Measurements from ENCODE around the gene AZU1.
"Not testable (repeated sequence)": the region's sequence is repeated elsewhere in the genome, so short reads cannot be mapped to it uniquely, and the experiment has no call there.

The AZU1 gene

GRCh38 chr19:829129-829758 is 1.6 kb downstream of the AZU1 start:
- no peak for ATAC-seq
- Mint-ChIP-seq H3K9me3 (no peaks in the 10 kb centered on the region), H3K36me3 (no peaks in the 10 kb centered on the region), H3K27ac (no peak overlapping the region), H3K4me1 (peaks cover 9% of the 10 kb centered on the region), H3K4me3 (no peak overlapping the region), H3K27me3 (peaks cover 63% of the 10 kb centered on the region)

DNA sequence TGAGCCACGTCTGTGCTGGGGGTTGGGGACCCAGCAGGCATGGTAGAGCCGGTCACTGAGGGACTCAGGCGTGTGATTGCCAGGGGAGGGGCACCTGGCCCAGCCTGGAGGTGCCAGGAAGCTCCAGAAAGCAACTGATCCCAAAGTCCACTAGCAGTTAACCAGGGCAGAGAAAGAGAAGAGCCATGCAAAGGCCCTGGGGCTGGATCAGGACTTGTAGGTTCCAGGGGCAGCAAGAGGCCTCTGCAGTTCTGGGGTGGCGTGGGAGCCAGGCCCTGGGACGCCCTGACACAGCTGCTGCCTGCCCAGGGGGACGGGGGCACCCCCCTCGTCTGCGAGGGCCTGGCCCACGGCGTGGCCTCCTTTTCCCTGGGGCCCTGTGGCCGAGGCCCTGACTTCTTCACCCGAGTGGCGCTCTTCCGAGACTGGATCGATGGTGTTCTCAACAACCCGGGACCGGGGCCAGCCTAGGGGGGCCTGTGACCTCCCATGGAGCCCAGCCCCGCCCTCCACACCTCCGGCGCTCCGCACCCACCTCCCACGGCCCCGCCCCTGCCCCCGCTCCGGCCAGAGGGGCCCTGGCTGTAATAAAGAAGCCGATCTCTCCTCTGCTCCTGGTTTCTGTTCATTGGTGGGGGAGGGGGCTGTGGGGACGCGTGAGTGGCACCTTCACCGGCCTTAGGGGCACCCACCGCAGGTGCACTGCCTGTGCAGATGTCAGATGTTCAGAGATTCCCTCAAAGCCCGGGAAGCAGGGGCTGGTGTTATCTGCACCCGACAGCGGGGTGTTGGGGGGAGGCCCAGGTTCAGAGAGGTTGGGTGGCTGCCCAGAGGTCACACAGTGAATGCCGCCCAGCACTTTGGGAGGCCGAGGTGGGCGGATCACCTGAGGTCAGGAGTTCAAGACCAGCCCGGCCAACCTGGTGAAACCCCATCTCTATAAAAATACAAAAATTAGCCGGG is 4.1 kb downstream of the AZU1 start:
- H3K9me3 Mint-ChIP-seq: no peaks in the 10 kb centered on the region
- H3K36me3 Mint-ChIP-seq: no peaks in the 10 kb centered on the region
- peaks cover 74% of the 10 kb centered on the region for H3K27me3 Mint-ChIP-seq
- H3K4me3 Mint-ChIP-seq: no peak overlapping the region
- H3K27ac Mint-ChIP-seq: no peak overlapping the region
- H3K4me1 Mint-ChIP-seq: peaks cover 9% of the 10 kb centered on the region
- no peak for ATAC-seq

DNA sequence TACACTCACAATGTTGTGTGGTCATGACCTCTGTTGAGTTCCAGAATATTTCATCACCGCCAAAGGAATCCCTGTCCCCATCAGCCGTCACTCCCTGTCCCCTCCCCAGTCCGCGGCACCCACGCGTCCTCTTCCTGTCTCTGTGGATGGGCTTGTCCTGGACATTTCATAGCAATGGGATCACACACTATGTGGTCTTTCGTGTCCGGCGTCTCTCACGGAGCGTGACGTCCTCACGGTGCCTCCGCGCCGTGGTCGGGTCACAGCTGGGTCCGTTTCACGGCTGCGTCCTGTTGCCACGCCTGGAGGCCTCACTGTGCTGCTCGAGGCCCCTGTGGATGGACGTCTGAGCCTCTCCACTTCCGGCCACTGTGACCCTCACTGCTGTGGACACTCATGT is 6.6 kb downstream of the AZU1 start:
- H3K9me3 Mint-ChIP-seq: no peaks in the 10 kb centered on the region
- H3K36me3 Mint-ChIP-seq: no peaks in the 10 kb centered on the region
- peaks cover 74% of the 10 kb centered on the region for H3K27me3 Mint-ChIP-seq
- H3K4me1 Mint-ChIP-seq: peaks cover 6% of the 10 kb centered on the region
- no peak for ATAC-seq
- no peak overlapping the region for H3K27ac Mint-ChIP-seq
- no peak overlapping the region for H3K4me3 Mint-ChIP-seq

DNA sequence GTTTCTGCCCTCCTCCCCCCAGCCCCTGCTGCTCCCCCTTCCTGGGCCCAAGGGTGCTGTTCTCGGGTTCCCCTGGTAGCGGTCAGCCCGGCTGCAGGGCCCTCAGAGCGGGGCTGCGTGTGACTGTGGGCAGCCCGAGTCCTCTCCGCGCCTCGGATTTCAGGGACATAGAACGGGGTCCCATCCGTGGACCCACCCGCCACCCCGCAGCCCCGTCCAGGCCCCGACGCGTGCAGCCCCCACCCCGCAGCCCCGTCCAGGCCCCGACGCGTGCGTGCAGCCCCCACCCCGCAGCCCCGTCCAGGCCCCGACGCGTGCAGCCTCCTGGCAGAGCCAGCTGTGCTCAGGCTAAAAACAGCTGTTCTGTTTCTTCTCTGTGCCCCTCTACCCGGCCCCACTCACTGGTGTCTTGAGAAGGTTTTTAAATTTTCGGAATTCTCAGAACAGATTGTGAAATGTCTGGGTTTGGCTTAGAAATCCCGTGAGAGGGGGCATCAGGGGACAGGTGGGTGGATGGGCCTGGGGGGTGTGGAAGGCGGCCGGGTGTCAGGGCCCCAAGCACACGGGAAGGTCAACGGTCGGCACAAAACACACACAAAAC is 7.7 kb downstream of the AZU1 start:
- no peaks in the 10 kb centered on the region for H3K9me3 Mint-ChIP-seq
- H3K36me3 Mint-ChIP-seq: no peaks in the 10 kb centered on the region
- H3K27ac Mint-ChIP-seq: no peak overlapping the region
- no peak overlapping the region for H3K4me3 Mint-ChIP-seq
- H3K27me3 Mint-ChIP-seq: peaks cover 69% of the 10 kb centered on the region
- ATAC-seq: peak; percentile 99
- H3K4me1 Mint-ChIP-seq: no peaks in the 10 kb centered on the region

GRCh38 chr19:840519-841206 is 13.0 kb downstream of the AZU1 start, which contains the start of gene PRTN3:
PRTN3 (plus strand) TSS chr19:840999; CDS start chr19:841009, 10 bp downstream.
- peaks cover 3% of the 10 kb centered on the region for H3K9me3 Mint-ChIP-seq
- no peak within 1 kb of the TSS for H3K4me3 Mint-ChIP-seq
- H3K27me3 Mint-ChIP-seq: peaks cover 79% of the 10 kb centered on the region
- peaks cover 5% of the 10 kb centered on the region for H3K36me3 Mint-ChIP-seq
- peaks cover 16% of the 10 kb centered on the region for H3K4me1 Mint-ChIP-seq
- ATAC-seq: no peak
- H3K27ac Mint-ChIP-seq: no peak within 1 kb of the TSS

DNA sequence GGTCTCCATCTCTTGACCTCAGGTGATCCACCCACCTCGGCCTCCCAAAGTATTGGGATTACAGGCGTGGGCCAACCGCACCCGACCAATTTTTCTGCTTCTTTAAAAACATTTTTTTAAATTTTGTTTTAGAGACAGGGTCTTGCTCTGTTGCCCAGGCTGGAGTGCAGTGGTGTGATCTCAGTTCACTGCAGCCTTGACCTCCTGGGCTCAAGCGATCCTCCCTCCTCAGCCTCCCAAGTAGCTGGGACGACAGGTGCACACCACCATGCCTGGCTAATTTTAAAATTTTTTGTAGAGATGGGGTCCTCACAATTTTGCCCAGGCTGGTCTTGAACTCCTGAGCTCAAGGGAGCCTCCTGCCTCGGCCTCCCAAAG is 15.2 kb downstream of the AZU1 start:
- ATAC-seq: not testable (repeated sequence)

GRCh38 chr19:843180-843835 is 15.7 kb downstream of the AZU1 start:
- ATAC-seq: no peak
- peaks cover 84% of the 10 kb centered on the region for H3K27me3 Mint-ChIP-seq
- H3K4me1 Mint-ChIP-seq: peaks cover 26% of the 10 kb centered on the region
- peaks cover 3% of the 10 kb centered on the region for H3K9me3 Mint-ChIP-seq
- no peak overlapping the region for H3K4me3 Mint-ChIP-seq
- peaks cover 5% of the 10 kb centered on the region for H3K36me3 Mint-ChIP-seq
- no peak overlapping the region for H3K27ac Mint-ChIP-seq

More for the DNA sequence above, 15.2 kb downstream of the AZU1 start:
- not testable (repeated sequence) for H3K4me3 Mint-ChIP-seq, H3K36me3 Mint-ChIP-seq, H3K27ac Mint-ChIP-seq, H3K9me3 Mint-ChIP-seq
- Mint-ChIP-seq H3K27me3 (peaks cover 82% of the 10 kb centered on the region), H3K4me1 (peaks cover 26% of the 10 kb centered on the region)

DNA sequence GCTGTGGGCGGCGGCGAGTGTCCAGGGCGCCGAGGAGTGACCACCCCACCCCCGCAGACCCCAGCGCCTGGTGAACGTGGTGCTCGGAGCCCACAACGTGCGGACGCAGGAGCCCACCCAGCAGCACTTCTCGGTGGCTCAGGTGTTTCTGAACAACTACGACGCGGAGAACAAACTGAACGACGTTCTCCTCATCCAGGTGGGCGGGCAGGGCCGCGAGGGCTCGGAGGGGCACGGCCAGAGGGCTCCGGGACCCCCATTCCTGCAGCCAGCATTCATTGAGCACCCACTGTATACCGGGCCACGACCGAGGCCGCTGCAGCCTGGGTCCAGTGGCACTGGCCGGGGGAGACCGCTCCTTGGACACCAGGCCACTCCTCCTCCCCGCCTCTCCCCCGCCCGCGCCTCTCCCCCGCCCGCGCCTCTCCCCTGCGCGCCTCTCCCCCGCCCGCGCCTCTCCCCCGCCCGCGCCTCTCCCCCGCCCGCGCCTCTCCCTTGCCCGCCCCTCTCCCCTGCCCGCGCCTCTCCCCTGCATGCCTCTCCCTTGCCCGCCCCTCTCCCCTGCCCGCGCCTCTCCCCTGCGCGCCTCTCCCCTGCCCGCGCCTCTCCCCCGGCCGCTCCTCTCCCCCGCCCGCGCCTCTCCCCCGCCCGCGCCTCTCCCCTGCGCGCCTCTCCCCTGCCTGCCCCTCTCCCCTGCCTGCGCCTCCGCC is 16.4 kb downstream of the AZU1 start:
- peaks cover 84% of the 10 kb centered on the region for H3K27me3 Mint-ChIP-seq
- H3K9me3 Mint-ChIP-seq: peaks cover 3% of the 10 kb centered on the region
- no peak overlapping the region for H3K27ac Mint-ChIP-seq
- peaks cover 26% of the 10 kb centered on the region for H3K4me1 Mint-ChIP-seq
- peaks cover 5% of the 10 kb centered on the region for H3K36me3 Mint-ChIP-seq
- ATAC-seq: no peak
- no peak overlapping the region for H3K4me3 Mint-ChIP-seq

GRCh38 chr19:844546-844971 is 16.9 kb downstream of the AZU1 start:
- H3K9me3 Mint-ChIP-seq: peaks cover 3% of the 10 kb centered on the region
- H3K27me3 Mint-ChIP-seq: peaks cover 84% of the 10 kb centered on the region
- peaks cover 26% of the 10 kb centered on the region for H3K4me1 Mint-ChIP-seq
- H3K4me3 Mint-ChIP-seq: no peak overlapping the region
- no peak overlapping the region for H3K27ac Mint-ChIP-seq
- H3K36me3 Mint-ChIP-seq: peaks cover 5% of the 10 kb centered on the region
- ATAC-seq: no peak

DNA sequence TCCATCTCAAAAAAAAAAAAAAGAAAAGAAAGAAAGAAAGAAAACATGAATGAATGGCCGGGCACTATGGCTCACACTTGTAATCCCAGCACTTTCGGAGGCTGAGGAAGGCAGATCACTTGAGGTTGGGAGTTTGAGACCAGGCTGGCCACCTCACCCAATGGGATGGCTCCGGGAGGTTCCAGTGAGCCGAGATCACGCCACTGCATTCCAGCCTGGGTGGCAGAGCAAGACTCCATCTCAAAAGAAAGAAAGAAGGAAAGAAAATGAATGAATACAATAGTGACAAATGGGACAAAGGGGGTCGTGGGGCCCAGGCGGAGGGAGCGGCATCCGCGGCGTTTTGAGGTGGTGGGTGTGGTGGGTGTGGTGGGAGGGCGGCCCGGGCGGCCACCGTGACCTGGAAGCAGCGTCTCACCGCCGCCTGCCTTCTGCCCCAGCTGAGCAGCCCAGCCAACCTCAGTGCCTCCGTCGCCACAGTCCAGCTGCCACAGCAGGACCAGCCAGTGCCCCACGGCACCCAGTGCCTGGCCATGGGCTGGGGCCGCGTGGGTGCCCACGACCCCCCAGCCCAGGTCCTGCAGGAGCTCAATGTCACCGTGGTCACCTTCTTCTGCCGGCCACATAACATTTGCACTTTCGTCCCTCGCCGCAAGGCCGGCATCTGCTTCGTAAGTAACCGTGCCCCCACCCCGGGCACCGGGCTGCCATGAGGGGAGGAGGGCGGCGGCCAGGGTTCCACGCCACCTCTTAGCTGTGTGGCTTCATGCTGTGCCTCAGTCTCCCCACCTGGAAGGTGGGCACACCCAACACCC is 18.3 kb downstream of the AZU1 start:
- Mint-ChIP-seq H3K9me3 (peaks cover 3% of the 10 kb centered on the region), H3K27me3 (peaks cover 91% of the 10 kb centered on the region), H3K36me3 (peaks cover 5% of the 10 kb centered on the region), H3K4me3 (no peak overlapping the region), H3K4me1 (peaks cover 26% of the 10 kb centered on the region), H3K27ac (no peak overlapping the region)
- ATAC-seq: no peak

- peaks cover 84% of the 10 kb centered on the region for H3K27me3 Mint-ChIP-seq
- no peak overlapping the region for H3K27ac Mint-ChIP-seq
- no peak for ATAC-seq
- no peak overlapping the region for H3K4me3 Mint-ChIP-seq
- H3K4me1 Mint-ChIP-seq: peaks cover 21% of the 10 kb centered on the region
- no peaks in the 10 kb centered on the region for H3K9me3 Mint-ChIP-seq
- H3K36me3 Mint-ChIP-seq: peaks cover 5% of the 10 kb centered on the region
These were observed 20.8 kb downstream of the AZU1 start for GRCh38 chr19:848386-848921.

GRCh38 chr19:849195-849594 is 21.6 kb downstream of the AZU1 start:
- not testable (repeated sequence) for H3K27ac Mint-ChIP-seq, H3K36me3 Mint-ChIP-seq, H3K9me3 Mint-ChIP-seq, H3K4me3 Mint-ChIP-seq, ATAC-seq
- Mint-ChIP-seq H3K27me3 (peaks cover 79% of the 10 kb centered on the region), H3K4me1 (peaks cover 21% of the 10 kb centered on the region)

GRCh38 chr19:850221-850978 is 22.8 kb downstream of the AZU1 start:
- Mint-ChIP-seq H3K4me3 (no peak overlapping the region), H3K36me3 (no peaks in the 10 kb centered on the region), H3K27me3 (peaks cover 67% of the 10 kb centered on the region), H3K27ac (no peak overlapping the region), H3K4me1 (peaks cover 12% of the 10 kb centered on the region), H3K9me3 (no peaks in the 10 kb centered on the region)
- no peak for ATAC-seq

All from stimulated activated memory B cell treated with anti-CD40 and anti-IgM and Interleukin-4, amounts not matched to agents 10 μg/mL and 1 μg/mL and 100 μg/mL, for 72 hours (primary cell).